ENCODE results near the gene NAA38. TPM values are rescaled to one million over a fixed set of nuclear protein-coding genes. Genes with fewer than 3 reads are reported as not detected.

The NAA38 gene
- total RNA-seq, 2 experiments from 2014 or later = 75.0 to 75.3 TPM

DNA sequence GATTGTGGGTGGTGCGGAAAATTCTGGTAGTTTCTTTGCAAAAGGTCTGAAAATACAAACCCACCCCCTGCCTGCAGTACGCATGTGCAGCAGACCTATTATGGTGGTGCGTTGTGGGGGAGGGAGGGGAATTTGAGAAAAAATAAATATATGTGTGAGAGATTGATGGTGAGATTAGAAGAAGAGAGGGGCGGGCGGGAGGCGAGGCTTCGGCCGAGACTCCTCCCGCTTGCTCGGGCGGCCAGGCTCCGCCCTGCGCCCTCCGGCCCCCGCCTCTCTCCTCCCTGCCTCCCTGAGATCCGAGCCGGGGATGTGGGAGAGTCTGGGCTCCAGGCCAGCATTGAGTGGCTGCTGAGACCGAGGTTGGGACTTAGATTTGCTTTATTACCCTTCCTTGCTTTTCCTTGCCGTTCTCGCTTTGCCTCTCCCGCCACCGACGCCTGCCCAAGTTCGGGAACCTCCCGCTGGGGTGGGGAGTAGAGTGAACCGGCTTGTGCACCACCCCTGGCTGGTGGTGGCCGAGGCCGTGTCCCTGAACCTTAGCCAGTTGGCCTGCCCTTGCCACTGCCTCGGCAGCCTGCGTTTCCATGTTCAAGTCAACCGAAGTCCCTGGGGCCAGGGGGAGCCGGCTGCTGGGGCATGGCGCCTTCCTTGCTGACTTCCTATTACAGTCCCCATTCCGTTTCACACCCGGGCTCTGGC lies 30.3 kb upstream of the NAA38 start:
- intact Hi-C loops (cut with micrococcal nuclease) = loop anchor here (1.0 to 5.0 kb wide), 12 partner anchors 25 to 580 kb away; partner anchors contain the start of genes CNTROB, EIF5A, NAA38 and WRAP53
- Mint-ChIP-seq H3K4me1 (ENCODE audit: low read depth) (peaks cover 5% of the 10 kb centered on the region), H3K9me3 (no peaks in the 10 kb centered on the region), H3K4me3 (no peak overlapping the region), H3K27me3 (ENCODE audit: low read depth) (no peaks in the 10 kb centered on the region), H3K36me3 (ENCODE audit: low read depth) (peaks cover 26% of the 10 kb centered on the region), H3K27ac (no peak overlapping the region)
- CTCF ChIA-PET = no interaction called here
- peak; percentile 96 for DNase-seq

DNA sequence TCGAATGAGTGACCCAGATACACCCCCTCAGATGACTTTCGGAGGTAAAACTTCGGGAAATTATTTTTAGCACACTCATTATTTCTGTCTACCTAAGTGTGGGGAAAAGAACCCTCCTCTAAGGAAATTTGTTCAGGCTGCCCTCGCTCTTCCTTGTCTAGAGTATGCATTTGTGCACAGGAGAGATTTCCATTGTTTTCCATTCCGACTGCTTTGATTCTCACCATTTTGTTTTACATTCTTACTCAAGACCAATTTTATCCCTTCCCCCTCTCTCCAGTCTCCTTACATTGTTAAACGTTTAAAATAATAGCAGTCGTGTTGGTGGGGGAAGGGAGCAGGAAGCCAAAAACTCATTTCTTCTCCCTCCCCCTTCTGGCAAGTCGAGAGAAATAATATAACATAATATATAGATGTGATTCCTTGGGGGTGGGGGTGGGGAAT lies 29.7 kb upstream of the NAA38 start:
- no peak for DNase-seq
- Mint-ChIP-seq H3K27me3 (ENCODE audit: low read depth) (no peaks in the 10 kb centered on the region), H3K4me3 (no peak overlapping the region), H3K36me3 (ENCODE audit: low read depth) (peaks cover 25% of the 10 kb centered on the region), H3K27ac (no peak overlapping the region), H3K4me1 (ENCODE audit: low read depth) (peaks cover 5% of the 10 kb centered on the region), H3K9me3 (no peaks in the 10 kb centered on the region)
- intact Hi-C loops (cut with micrococcal nuclease) = loop anchor here (1.0 to 5.0 kb wide), 12 partner anchors 25 to 580 kb away; partner anchors contain the start of genes CNTROB, EIF5A, NAA38 and WRAP53
- CTCF ChIA-PET = interaction anchor here (1.2 kb wide), 1 partner anchor 52 kb away, joined by 3 read pairs; no protein-coding TSS in a partner anchor

DNA sequence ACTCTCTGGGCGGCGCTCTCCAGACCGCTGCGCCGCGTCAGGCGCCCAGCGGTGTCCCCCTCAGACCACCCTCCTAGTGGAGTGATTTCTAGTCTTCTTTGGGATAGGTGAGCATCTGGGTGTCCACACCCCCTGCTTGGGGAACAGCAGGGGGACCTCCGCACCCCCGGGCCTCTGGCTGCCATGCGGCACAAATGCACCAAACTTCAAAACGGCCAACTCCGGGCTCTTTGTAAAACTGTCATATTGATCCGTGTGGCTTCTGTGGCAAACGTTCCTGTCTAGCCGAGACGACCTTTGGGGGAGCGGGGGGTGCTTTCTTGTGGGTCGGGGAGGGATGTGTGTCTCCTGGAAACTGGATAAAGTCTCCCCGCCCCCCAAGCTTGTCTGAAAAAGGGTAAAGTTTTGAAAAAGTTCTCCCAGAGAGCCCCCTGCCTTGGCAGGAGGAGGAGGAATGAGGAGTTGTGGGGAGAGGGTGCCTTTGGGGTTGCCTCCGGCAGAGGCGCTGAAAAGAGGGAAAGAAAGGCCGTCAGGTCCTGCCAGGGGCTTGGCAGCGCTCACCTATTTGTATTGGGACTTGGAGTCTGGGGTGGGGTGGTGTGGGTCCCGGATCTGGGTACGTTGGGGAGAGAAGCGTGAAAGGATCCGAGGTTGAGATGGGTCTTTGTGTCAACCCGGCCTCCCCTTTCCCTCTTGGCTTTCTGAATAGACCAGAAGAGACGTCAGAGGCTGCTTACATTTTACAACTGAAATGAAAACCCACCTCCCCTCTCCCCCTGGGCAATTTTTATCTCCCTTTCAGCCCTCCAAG lies 29.1 kb upstream of the NAA38 start:
- peak; percentile 70 for DNase-seq
- no peak overlapping the region for H3K4me3 Mint-ChIP-seq
- H3K4me1 Mint-ChIP-seq (ENCODE audit: low read depth) = peaks cover 5% of the 10 kb centered on the region
- H3K36me3 Mint-ChIP-seq (ENCODE audit: low read depth) = peaks cover 23% of the 10 kb centered on the region
- no peaks in the 10 kb centered on the region for H3K9me3 Mint-ChIP-seq
- intact Hi-C loops (cut with micrococcal nuclease) = loop anchor here (1.0 to 5.0 kb wide), 12 partner anchors 24 to 579 kb away; partner anchors contain the start of genes CNTROB, EIF5A, NAA38 and WRAP53
- no peak overlapping the region for H3K27ac Mint-ChIP-seq
- CTCF ChIA-PET = interaction anchor here (1.2 kb wide), 1 partner anchor 51 kb away, joined by 3 read pairs; no protein-coding TSS in a partner anchor
- no peaks in the 10 kb centered on the region for H3K27me3 Mint-ChIP-seq (ENCODE audit: low read depth)

DNA sequence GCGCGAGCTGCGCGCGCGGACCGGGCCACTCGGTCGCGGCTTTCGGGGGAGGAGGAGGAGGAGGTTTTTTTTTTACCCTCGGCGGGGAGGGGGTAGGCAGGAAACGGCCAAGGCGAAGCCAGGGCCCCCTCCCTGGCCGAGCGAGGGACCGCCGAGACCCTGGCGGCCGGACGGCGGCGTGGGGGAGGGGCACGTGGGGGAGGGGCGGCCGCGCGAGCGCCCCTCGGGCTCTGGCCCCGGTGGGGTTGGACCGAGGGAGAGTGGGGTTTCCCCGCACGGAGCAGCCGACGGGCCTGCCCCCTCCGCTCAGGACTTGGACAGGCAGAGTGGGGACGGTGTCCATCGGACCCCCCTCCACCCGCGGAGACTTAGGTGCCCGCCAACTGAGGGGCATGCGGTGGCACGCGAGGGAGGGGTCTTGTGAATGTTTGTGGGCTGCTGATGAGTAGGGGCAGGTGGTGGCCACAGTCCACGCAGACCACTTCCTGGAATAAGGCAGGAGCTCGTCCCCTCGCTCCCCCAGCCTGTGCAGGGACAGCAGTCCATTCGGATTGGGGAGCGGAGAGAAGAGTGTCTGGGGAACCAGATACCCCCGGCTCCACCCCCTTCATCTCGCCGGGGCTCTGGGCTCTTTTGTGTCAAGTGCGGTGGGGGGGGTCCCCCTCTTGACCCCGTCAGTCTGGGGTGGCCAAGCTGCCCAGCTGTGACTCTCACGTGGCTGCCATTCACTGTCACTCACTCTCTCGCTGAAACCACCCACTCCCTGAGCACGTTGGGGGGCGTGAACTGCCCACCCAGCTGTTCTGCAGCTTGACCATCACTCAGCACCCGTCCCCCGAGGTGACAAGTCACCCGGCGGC lies 28.2 kb upstream of the NAA38 start:
- no peaks in the 10 kb centered on the region for H3K27me3 Mint-ChIP-seq (ENCODE audit: low read depth)
- CTCF ChIA-PET = interaction anchor here (1.2 kb wide), 1 partner anchor 50 kb away, joined by 3 read pairs; no protein-coding TSS in a partner anchor
- peaks cover 5% of the 10 kb centered on the region for H3K4me1 Mint-ChIP-seq (ENCODE audit: low read depth)
- H3K36me3 Mint-ChIP-seq (ENCODE audit: low read depth) = peaks cover 16% of the 10 kb centered on the region
- H3K27ac Mint-ChIP-seq = peak overlapping the region; percentile 78
- intact Hi-C loops (cut with micrococcal nuclease) = loop anchor here (5.0 kb wide), 1 partner anchor 302 kb away; no protein-coding TSS in a partner anchor
- H3K9me3 Mint-ChIP-seq = no peaks in the 10 kb centered on the region
- peak overlapping the region; percentile 52 for H3K4me3 Mint-ChIP-seq
- DNase-seq = peak; percentile 55

DNA sequence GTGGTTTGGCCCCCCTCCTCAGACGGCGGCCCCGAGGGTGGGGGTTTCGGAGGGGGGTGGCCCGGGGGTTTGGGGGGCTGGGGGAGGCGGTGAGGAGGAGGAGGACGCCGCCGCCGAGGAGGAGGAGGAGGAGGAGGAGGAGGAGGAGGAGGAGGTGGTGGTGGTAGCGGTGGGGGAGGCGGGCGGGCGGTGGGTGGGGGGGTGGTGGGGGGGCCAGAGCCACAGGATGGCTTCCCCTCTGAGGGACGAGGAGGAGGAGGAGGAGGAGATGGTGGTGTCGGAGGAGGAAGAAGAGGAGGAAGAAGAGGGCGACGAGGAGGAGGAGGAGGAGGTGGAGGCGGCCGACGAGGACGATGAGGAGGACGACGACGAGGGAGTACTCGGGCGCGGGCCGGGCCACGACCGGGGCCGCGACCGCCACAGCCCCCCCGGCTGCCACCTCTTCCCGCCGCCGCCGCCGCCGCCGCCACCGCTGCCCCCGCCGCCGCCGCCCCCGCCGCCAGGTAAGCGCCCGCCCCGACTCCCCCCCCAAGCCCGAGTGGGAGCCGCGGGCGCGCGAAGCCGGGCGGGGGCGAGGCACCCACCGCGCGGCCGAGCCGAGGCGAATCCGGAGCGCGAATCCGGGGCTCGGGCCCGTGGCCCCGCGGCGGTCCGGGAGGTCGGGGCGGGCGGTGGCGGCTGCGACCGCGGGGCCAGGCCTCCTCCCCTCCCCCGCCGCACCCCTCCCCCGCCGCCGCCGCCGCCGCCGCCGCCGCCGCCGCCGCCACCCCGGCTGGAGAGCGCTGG lies 27.4 kb upstream of the NAA38 start:
- Mint-ChIP-seq H3K36me3 (ENCODE audit: low read depth) (peaks cover 9% of the 10 kb centered on the region), H3K4me3 (peak overlapping the region; percentile 75), H3K9me3 (no peaks in the 10 kb centered on the region), H3K27me3 (ENCODE audit: low read depth) (no peaks in the 10 kb centered on the region), H3K4me1 (ENCODE audit: low read depth) (no peaks in the 10 kb centered on the region), H3K27ac (peak overlapping the region; percentile 88)
- peak; percentile 21 for DNase-seq
- intact Hi-C loops (cut with micrococcal nuclease) = loop anchor here (5.0 kb wide), 1 partner anchor 303 kb away; no protein-coding TSS in a partner anchor
- CTCF ChIA-PET = no interaction called here

DNA sequence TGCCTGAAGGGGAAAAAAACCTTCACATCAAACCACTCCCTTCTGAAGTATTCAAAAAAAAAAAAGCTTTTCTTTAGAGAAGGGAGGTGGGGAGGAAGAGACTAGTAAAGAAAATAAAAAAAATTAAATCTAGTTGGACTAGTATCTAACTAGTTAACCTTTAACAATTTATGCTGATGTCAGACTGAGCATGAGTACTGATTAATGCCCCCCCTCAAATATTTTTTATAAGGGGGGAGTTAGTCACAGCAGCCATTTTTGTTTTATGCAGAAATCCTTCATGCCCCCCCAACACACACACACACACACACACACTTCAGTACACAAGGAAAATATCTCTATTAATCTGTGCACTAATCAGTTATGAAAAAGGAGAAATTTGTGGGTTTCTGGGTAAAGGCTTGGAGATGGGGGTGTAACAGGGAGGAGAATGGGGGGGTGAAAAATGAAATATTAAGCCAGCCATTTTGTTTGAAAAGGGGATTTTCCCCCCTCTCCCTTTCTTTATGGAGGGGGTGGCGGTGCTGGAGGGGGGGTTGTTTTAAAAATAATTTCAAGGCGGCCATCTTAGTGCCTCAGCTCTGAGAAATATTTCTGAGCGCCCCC lies 26.5 kb upstream of the NAA38 start:
- peak overlapping the region; percentile 72 for H3K4me3 Mint-ChIP-seq
- peak; percentile 73 for DNase-seq
- no peak overlapping the region for H3K27ac Mint-ChIP-seq
- no peaks in the 10 kb centered on the region for H3K4me1 Mint-ChIP-seq (ENCODE audit: low read depth)
- H3K27me3 Mint-ChIP-seq (ENCODE audit: low read depth) = no peaks in the 10 kb centered on the region
- H3K36me3 Mint-ChIP-seq (ENCODE audit: low read depth) = peaks cover 8% of the 10 kb centered on the region
- intact Hi-C loops (cut with micrococcal nuclease) = no loop called here
- CTCF ChIA-PET = interaction anchor here (1.9 kb wide), 1 partner anchor 24 kb away, joined by 4 read pairs; no protein-coding TSS in a partner anchor
- H3K9me3 Mint-ChIP-seq = no peaks in the 10 kb centered on the region

DNA sequence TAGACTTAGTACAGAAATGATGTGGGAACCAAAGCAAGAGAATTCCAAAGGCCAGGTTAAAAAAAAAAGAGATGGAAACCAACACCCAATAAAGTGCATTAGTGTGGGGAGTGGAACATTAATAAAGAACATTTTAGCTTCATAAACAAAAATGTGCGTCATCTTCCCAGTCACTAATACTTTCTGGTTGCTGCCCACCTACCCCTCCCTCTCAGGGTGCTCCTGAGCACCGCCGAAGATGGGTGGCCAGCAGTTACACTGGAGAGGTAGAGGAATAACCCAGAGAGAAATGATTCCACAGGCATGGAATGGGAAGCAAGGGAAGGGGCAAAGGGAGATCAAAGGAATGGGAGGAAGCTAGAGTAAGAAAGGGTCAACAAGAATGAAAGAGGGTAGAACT lies 25.3 kb upstream of the NAA38 start:
- intact Hi-C loops (cut with micrococcal nuclease) = no loop called here
- H3K4me3 Mint-ChIP-seq = no peak overlapping the region
- no peaks in the 10 kb centered on the region for H3K9me3 Mint-ChIP-seq
- CTCF ChIA-PET = interaction anchor here (0.5 to 1.9 kb wide), 3 partner anchors 13 to 23 kb away, joined by 3 to 4 read pairs (median 4); no protein-coding TSS in a partner anchor
- peaks cover 8% of the 10 kb centered on the region for H3K36me3 Mint-ChIP-seq (ENCODE audit: low read depth)
- H3K27ac Mint-ChIP-seq = no peak overlapping the region
- DNase-seq = no peak
- H3K27me3 Mint-ChIP-seq (ENCODE audit: low read depth) = no peaks in the 10 kb centered on the region
- H3K4me1 Mint-ChIP-seq (ENCODE audit: low read depth) = no peaks in the 10 kb centered on the region

DNA sequence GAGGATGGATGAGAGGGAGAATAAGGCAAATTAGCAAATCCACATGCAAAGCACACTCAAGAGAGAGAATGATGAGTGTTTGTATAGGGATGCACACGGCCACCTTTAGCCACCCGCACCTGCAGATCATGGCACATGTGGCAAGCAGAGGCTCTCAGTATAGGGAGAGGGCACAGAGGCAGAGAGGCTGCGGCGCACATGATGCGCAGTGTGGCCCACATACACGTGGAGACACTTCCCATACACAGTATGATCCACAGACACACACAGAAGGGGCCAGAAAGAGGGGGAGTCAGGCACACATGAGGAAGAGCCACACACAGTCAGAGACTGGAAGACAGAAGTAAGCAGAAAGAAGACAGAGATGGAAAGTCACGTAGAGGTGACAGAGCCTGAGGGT lies 24.7 kb upstream of the NAA38 start:
- no peak overlapping the region for H3K4me3 Mint-ChIP-seq
- no peaks in the 10 kb centered on the region for H3K4me1 Mint-ChIP-seq (ENCODE audit: low read depth)
- H3K27ac Mint-ChIP-seq = no peak overlapping the region
- peaks cover 8% of the 10 kb centered on the region for H3K36me3 Mint-ChIP-seq (ENCODE audit: low read depth)
- DNase-seq = peak; percentile 24
- intact Hi-C loops (cut with micrococcal nuclease) = no loop called here
- no peaks in the 10 kb centered on the region for H3K27me3 Mint-ChIP-seq (ENCODE audit: low read depth)
- CTCF ChIA-PET = no interaction called here
- H3K9me3 Mint-ChIP-seq = no peaks in the 10 kb centered on the region

DNA sequence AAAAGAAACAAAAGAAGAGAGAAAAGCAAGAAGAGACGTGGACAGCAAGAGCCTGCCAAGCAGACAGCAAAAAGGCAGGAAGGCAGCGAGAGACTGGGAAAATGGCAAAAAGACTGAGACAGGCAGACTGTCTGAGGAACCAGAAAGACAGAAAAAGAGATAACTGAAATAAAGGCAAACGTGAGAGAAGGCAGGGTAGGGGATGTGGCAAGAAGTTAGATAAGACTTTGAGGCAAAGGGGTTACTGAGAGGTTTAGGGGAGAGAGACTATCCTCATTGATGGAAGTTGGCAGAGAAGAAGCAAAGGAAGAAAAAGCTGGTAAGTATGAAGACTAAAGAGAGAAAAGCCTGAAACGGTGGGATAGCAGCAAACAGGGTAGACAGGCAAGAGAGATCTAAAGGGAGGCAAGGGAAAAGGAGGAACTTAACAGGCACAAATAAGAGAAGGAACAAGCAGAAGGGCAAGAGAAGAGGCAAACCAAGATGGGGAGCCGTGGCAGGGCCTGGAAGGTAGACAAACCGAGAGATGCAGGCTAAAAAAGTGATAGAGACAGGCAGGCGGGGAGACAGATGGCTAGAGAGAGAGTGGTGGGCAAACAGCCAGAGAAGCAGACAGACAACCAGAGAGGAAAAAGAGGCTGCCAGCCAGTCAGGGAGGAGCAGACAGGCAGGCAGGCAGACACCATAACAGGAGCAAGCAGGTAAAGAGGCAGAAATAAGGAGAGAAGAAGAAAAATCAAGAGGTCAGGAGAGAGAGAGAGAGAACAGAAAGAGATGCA lies 24.1 kb upstream of the NAA38 start:
- no peaks in the 10 kb centered on the region for H3K4me1 Mint-ChIP-seq (ENCODE audit: low read depth)
- DNase-seq = no peak
- no peak overlapping the region for H3K4me3 Mint-ChIP-seq
- intact Hi-C loops (cut with micrococcal nuclease) = no loop called here
- no peaks in the 10 kb centered on the region for H3K9me3 Mint-ChIP-seq
- H3K27me3 Mint-ChIP-seq (ENCODE audit: low read depth) = no peaks in the 10 kb centered on the region
- CTCF ChIA-PET = no interaction called here
- no peak overlapping the region for H3K27ac Mint-ChIP-seq
- H3K36me3 Mint-ChIP-seq (ENCODE audit: low read depth) = peaks cover 7% of the 10 kb centered on the region

DNA sequence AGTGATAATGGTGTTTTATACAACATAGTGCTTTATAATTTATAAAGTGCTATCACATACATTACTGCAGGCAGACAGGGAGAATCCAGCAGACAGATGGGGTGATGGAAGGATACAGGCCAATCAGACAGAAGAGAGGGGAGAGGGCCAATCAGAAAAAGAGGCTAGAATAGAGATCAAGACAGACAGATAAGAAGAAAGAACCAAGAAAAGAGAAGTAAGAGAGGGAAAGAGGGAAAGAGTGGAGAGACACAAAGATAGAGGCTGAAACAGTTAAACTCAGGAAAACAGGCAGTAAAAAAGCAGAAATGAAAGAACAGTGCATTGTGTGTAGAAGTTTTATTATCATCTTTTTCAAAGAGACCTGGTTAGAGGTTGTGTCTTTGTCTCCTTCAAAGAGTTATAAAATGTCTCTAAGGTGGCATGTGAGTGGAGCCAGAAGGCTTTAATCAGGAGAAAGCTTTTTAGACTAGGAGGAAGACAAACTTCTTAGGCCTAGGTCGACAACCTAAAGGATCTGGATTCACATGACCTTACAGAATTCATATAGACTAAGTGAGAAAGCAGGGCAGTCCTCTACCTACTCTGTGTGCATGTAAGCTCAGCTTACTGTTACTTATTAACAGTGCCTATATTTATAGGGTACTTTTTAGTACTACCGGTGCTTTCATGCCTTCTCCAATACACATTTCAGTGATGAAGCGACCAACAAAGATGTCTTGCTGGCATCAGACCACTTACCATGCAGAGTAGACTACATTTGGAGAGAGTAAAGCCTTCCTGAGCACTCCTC lies 22.9 kb upstream of the NAA38 start:
- H3K27ac Mint-ChIP-seq = no peak overlapping the region
- intact Hi-C loops (cut with micrococcal nuclease) = no loop called here

More for the DNA sequence above, 22.9 kb upstream of the NAA38 start:
- DNase-seq = no peak
- H3K27me3 Mint-ChIP-seq (ENCODE audit: low read depth) = no peaks in the 10 kb centered on the region
- CTCF ChIA-PET = no interaction called here
- no peak overlapping the region for H3K4me3 Mint-ChIP-seq
- no peaks in the 10 kb centered on the region for H3K9me3 Mint-ChIP-seq
- no peaks in the 10 kb centered on the region for H3K4me1 Mint-ChIP-seq (ENCODE audit: low read depth)
- no peaks in the 10 kb centered on the region for H3K36me3 Mint-ChIP-seq (ENCODE audit: low read depth)
